Pulmonary artery endothelial cell (primary cell): ENCODE data around the gene CDK10. TPM values are rescaled to one million over a fixed set of nuclear protein-coding genes. Genes with fewer than 3 reads are reported as not detected.

ENCODE experiments used
- DNase-seq: peaks from one replicate; pipeline ENCODE4 v3.0.0-alpha.2; 2011; ENCODE audit warnings: low read depth, low spot score
- total RNA-seq: library from RNA; depleted of rRNA; stranded (reverse); fragments of >200 nt; gene quantifications from 2 replicates; pipeline ENCODE4 v1.2.3, GENCODE V29; 2014

Gene CDK10
- total RNA-seq, 1 donor from 2014 or later, result 37.9 TPM

GRCh38 chr16:89710709-89711564, 24.4 kb downstream of the CDK10 start:
- DNase-seq, result no peak

DNA sequence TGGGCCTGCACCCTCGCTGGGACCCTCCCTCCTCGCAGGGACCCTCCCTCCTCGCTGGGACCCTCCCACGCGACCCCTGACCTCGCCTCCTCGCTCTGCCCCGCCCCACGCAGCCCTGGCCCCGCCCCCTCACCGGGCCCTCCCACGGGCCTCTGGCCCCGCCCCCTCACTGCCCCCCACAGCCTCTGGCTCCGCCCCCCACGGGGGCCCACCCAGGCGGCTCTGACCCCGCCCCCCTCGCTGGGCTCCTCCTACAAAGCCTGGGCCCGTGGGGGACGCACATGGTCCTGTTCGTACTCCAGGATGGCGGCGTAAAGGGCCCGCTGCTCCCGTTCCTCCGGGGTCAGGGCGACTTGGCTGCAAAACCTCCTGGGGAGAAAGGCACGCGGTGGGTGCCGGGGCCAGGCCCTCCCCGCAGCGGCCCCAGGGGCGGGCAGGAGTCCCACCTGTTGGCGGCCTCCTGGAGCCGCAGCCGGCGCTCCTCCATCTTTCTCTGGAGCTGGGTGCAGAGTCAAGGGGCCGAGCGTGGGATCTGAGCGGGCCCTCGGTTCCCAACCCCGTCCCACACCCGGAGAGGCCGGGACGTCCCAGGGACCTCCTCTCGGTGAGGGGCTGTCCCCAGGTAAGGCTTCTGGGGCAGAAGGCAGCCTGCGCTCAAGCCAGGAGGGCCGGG, 25.2 kb downstream of the CDK10 start:
- DNase-seq, result no peak

DNA sequence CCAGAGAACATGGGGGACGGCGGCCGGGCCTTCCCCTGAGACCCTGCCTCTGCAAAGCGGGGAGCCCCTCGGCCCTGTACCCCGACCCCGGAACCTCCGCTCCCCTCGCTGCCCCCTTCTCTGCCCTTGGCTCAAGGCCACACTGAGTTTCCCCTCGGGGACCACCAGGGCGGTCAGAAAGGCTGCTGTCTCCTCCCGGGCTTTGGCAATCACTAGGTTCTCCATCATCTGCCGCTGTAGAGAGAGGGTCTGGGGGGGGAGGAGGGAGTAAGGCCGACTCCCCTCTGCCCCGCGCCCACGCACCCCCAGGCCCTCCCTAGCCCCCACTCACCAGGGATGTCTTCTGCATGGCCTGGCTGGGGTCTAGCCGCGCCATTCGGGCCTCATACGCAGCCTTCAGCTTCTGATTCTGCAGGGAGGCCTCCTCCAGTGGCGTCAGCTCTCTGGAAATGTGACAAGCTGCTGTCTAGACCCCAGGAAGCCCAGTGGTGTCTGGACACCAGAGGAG, 25.8 kb downstream of the CDK10 start:
- no peak for DNase-seq

DNA sequence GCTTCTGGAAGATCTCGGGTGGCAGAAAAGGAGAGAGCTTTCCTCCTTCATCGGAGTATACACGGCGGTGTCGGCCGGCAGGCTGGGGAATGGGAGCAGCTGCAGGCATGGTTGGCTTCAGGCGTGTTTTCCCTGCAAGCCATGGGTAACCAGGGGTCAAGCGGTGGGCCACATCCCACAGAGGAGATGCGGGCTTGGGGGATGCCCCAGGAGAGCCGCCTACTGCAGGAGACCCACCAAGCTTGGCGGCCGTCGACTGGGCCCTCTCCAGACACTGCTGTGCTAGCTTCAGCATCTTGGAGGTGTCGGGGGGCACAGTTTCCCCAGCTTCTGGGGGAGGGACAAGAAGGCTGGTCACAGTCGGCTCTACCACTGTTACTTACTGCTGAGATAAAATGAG, 30.0 kb downstream of the CDK10 start:
- DNase-seq, result no peak

GRCh38 chr16:89716916-89717687, 30.6 kb downstream of the CDK10 start:
- no peak for DNase-seq

DNA sequence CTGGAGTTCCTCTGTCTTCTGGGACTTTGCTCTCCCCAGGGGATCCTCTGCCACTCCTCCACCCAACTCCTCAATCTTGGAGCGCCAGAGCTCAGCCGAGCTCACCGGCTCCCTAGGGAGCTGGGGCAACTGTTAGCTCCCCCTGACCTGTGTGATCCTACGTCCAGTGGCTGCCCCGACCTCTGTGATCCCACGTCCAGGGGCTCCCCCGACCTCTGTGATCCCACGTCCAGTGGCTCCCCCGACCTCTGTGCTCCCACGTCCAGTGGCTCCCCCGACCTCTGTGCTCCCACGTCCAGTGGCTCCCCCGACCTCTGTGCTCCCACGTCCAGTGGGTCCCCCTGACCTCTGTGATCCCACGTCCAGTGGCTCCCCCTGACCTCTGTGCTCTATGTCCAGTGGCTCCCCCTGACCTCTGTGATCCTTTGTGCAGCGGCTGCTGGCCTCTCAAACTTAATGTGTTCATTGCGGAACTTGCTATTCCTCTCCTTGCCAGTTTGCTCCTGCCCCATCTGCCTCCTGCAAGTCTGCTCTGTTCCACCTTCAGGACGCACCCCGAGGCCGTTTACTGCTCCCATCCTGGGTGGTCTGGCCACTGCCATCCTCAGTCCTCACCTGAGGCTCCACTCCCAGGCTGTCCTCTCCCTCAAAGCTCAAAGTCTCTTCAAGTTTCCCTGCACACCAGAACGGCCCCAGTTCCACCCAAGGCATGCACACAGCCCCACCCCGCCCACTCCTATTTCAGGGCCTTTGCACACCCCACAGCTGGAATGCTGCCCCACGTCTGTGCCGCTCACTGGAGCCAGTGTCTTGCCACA, 31.4 kb downstream of the CDK10 start:
- DNase-seq, result no peak

GRCh38 chr16:89720551-89720812, 34.0 kb downstream of the CDK10 start:
- DNase-seq, result no peak

- no peak for DNase-seq
These were observed 34.5 kb downstream of the CDK10 start, which contains the start of the genes VPS9D1 and ZNF276 for GRCh38 chr16:89720813-89721545. Gene VPS9D1, minus strand, starts transcription at chr16:89720898. Its CDS starts 37 bp downstream, at chr16:89720861. Gene ZNF276, plus strand, starts transcription at chr16:89721537. Its CDS starts 104 bp downstream, at chr16:89721641.

GRCh38 chr16:89721546-89722391, 35.3 kb downstream of the CDK10 start:
- DNase-seq, result no peak

- DNase-seq, result no peak
These were observed 36.1 kb downstream of the CDK10 start for GRCh38 chr16:89722392-89723278.

- no peak for DNase-seq
These were observed 37.1 kb downstream of the CDK10 start for GRCh38 chr16:89723279-89724250.

GRCh38 chr16:89727406-89728120, 41.1 kb downstream of the CDK10 start:
- DNase-seq, result no peak

DNA sequence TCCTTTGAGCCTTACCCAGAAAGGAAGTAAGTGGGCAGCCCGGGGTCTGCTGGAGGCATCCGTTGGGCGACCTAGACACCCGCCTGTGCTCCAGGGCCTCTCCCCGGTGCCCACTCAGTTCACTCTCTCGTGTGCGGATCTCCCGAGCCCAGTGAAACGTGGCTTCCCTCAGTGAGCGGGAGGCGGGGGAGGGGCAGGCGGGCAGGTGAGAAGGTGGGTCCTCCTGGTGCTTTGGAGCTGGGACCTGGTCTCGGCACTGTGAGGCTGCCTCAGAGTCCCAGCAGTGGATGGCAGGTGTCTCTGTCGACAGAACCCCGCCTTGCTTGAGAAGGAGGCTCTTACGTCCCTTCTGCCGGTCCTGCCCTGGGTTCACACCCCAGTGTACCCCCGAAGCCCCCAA, 42.8 kb downstream of the CDK10 start:
- no peak for DNase-seq

- no peak for DNase-seq
These were observed 43.5 kb downstream of the CDK10 start for GRCh38 chr16:89729863-89730593.

GRCh38 chr16:89730610-89731234, 44.2 kb downstream of the CDK10 start:
- DNase-seq, result no peak
